ENCODE data around the gene NEBL.

The NEBL gene

GRCh38 chr10:20795391-20795790 is 101.7 kb downstream of the NEBL start:
- no peak for DNase-seq (ENCODE audit: low read depth in 3 of 3)

GRCh38 chr10:20785174-20785573 is 111.9 kb downstream of the NEBL start:
- no peak for DNase-seq (ENCODE audit: low read depth in 3 of 3)

- no peak for DNase-seq (ENCODE audit: low read depth in 3 of 3)
These were observed 118.9 kb downstream of the NEBL start for GRCh38 chr10:20778008-20778757.

- no peak for DNase-seq (ENCODE audit: low read depth in 3 of 3)
These were observed 120.6 kb downstream of the NEBL start for GRCh38 chr10:20776384-20777118.

- no peak for DNase-seq (ENCODE audit: low read depth in 3 of 3)
These were observed 126.1 kb downstream of the NEBL start for GRCh38 chr10:20771051-20771450.

- DNase-seq (ENCODE audit: low read depth in 3 of 3): no peak
These were observed 127.6 kb downstream of the NEBL start for GRCh38 chr10:20769481-20769880.

- no peak for DNase-seq (ENCODE audit: low read depth in 3 of 3)
These were observed 128.3 kb downstream of the NEBL start for GRCh38 chr10:20768843-20769242.

- DNase-seq (ENCODE audit: low read depth in 3 of 3): no peak
These were observed 130.1 kb downstream of the NEBL start for GRCh38 chr10:20767028-20767427.

- no peak for DNase-seq (ENCODE audit: low read depth in 3 of 3)
These were observed 132.0 kb downstream of the NEBL start for GRCh38 chr10:20765066-20765465.

GRCh38 chr10:20760460-20760859 is 136.7 kb downstream of the NEBL start:
- DNase-seq (ENCODE audit: low read depth in 3 of 3): no peak

- DNase-seq (ENCODE audit: low read depth in 3 of 3): no peak
These were observed 148.6 kb downstream of the NEBL start for GRCh38 chr10:20748551-20748950.

- no peak for DNase-seq (ENCODE audit: low read depth in 3 of 3)
These were observed 149.3 kb downstream of the NEBL start for GRCh38 chr10:20747782-20748181.

- DNase-seq (ENCODE audit: low read depth in 3 of 3): no peak
These were observed 150.3 kb downstream of the NEBL start for GRCh38 chr10:20746856-20747255.

- no peak for DNase-seq (ENCODE audit: low read depth in 3 of 3)
These were observed 151.3 kb downstream of the NEBL start for GRCh38 chr10:20745556-20746375.

- DNase-seq (ENCODE audit: low read depth in 3 of 3): no peak
These were observed 152.3 kb downstream of the NEBL start for GRCh38 chr10:20744821-20745220.

GRCh38 chr10:20743942-20744341 is 153.2 kb downstream of the NEBL start:
- no peak for DNase-seq (ENCODE audit: low read depth in 3 of 3)

- no peak for DNase-seq (ENCODE audit: low read depth in 3 of 3)
These were observed 154.2 kb downstream of the NEBL start for GRCh38 chr10:20742737-20743541.

GRCh38 chr10:20740120-20740519 is 157.0 kb downstream of the NEBL start:
- DNase-seq (ENCODE audit: low read depth in 3 of 3): no peak

GRCh38 chr10:20737107-20737506 is 160.0 kb downstream of the NEBL start:
- no peak for DNase-seq (ENCODE audit: low read depth in 3 of 3)

Measured in stimulated activated CD4-positive, alpha-beta T cell treated with anti-CD3 and anti-CD28 coated beads, TNF-alpha, amount 100 ng/mL, for 48 hours (primary cell).